ENCODE measurements around the gene AEBP1.

AEBP1 gene

DNA sequence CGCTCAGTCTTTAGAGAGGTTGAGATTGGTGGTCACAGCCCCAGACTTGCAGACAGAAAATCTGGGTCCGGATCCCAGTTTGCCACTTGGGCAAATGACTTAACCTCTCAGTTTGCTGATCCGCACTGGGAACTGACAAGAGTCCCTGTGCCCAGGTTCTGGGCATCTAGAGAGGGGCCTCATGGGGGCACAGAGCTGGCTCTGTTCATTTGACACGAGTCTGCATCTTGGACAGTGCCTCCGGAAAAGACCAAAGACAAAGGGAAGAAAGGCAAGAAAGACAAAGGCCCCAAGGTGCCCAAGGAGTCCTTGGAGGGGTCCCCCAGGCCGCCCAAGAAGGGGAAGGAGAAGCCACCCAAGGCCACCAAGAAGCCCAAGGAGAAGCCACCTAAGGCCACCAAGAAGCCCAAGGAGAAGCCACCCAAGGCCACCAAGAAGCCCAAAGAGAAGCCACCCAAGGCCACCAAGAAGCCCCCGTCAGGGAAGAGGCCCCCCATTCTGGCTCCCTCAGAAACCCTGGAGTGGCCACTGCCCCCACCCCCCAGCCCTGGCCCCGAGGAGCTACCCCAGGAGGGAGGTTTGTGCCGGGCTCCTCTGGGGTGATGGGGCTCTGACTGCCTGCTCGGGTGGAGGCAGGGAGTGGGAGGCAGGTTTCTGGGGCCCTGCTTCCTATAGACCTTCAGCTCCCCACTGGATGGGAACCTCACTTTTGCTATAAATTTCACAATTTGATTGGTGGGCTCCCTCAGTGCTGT lies 2.3 kb downstream of the AEBP1 start:
- DNase-seq: no peak

DNA sequence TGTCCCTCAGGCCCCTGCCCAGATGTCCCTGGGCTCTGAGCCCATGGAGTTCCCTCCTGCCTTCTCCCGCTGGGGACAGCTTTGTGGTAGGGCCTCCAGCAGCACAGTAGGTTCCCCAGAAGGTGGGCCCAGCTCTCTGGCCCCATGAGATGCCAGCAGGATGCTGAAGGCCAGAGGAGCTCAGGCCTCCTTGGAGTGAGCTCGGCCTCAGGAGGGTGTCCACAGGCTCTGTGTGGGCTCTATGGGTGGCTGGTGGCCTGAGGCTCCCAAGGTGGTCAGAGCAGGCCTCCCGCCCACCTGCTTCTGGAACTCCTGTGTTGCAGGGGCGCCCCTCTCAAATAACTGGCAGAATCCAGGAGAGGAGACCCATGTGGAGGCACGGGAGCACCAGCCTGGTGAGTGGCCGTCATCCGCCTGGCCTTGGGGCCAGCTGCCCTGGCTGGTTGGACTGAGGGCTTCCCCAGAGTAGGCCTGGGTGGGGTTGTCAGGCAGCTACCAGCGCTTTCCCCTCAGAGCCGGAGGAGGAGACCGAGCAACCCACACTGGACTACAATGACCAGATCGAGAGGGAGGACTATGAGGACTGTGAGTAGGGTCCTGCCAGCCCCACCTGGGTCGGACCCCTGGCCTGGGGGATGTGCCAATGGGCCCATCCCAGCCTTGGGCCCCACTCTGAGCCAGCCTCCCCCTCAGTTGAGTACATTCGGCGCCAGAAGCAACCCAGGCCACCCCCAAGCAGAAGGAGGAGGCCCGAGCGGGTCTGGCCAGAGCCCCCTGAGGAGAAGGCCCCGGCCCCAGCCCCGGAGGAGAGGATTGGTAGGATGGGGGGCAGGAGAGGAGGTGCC lies 3.2 kb downstream of the AEBP1 start:
- DNase-seq: no peak

DNA sequence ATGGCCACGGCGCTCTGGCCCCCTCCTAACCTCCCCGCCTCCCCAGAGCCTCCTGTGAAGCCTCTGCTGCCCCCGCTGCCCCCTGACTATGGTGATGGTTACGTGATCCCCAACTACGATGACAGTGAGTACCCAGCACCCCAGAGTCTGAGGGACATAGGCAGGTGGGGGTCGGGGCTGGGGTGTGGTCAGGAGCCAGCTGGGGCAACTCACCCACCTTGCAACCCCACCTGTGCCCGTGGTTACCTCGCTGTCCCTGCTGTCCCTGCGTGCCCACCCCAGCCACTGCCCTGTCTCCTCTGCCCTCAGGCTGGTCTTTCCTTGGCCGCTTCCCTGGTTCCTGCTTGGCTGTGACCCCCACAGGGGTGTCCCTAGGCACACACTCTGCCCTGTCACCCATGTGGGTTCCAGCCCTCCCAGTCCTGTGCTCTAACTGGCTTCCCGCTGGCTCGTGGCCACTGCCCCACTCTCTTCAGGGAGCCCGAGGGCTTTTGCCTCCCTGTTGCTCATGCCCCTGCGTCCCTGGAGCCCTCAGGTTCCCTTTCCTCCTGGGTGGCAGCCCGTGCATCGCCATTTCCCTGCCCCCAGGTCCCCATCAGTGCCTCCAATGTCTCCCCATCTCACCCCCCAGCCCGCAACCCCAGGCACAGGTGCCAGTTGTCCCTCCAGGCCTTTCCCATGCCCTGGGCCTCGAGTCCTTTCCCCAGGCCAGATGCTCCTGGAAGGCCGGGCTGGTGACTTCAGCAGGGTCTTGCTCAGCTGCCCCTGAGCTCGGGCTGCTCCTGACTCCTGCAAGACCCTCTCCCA lies 4.0 kb downstream of the AEBP1 start:
- DNase-seq: no peak

DNA sequence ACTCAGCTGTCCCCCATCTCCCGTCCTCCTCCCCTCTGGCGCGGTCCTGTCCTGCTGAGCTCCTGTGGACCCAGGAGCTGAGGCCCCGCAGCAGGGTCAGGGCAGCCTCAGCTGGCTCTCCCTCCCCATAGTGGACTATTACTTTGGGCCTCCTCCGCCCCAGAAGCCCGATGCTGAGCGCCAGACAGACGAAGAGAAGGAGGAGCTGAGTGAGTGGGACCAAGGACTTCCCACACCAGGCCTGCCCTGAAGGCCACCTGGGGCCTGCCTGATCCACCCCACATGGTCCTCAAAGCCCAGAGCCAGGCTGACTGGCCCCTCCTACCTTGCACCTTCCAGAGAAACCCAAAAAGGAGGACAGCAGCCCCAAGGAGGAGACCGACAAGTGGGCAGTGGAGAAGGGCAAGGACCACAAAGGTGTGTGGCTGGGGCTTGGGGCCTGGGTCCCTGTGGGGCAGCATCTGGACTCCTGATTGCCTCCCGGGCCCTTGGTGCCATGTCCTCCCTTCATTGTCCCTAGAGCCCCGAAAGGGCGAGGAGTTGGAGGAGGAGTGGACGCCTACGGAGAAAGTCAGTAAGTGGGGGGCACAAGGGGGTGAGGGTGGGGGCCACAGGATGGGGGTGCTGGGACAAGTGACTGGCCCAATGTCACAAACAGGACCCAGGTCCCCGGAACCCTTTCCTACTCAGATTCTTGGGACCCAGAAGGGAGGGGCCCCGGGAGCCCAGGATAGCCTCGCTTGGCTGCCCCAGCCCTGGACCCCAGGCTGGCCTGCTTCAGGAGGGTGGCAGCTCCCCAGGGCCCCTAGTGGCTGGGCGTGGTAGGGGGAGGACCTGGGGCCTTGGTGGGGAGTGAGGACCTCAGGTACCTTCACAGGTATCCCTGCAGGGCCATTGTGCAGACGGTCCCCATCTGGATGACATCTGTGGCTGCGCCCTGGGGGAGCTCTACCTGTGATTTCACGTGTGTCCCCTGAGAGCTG lies 4.9 kb downstream of the AEBP1 start:
- no peak for DNase-seq

DNA sequence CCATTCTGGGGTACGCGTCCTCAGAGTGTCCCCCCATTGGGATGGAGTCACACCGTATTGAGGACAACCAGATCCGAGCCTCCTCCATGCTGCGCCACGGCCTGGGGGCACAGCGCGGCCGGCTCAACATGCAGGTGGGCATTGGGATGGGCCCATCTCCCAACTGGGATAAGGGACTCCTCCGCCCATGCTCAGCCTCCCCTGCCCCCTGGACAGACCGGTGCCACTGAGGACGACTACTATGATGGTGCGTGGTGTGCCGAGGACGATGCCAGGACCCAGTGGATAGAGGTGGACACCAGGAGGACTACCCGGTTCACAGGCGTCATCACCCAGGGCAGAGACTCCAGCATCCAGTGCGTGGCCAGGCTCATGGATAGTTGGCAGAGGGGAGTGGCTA lies 5.8 kb downstream of the AEBP1 start:
- no peak for DNase-seq

DNA sequence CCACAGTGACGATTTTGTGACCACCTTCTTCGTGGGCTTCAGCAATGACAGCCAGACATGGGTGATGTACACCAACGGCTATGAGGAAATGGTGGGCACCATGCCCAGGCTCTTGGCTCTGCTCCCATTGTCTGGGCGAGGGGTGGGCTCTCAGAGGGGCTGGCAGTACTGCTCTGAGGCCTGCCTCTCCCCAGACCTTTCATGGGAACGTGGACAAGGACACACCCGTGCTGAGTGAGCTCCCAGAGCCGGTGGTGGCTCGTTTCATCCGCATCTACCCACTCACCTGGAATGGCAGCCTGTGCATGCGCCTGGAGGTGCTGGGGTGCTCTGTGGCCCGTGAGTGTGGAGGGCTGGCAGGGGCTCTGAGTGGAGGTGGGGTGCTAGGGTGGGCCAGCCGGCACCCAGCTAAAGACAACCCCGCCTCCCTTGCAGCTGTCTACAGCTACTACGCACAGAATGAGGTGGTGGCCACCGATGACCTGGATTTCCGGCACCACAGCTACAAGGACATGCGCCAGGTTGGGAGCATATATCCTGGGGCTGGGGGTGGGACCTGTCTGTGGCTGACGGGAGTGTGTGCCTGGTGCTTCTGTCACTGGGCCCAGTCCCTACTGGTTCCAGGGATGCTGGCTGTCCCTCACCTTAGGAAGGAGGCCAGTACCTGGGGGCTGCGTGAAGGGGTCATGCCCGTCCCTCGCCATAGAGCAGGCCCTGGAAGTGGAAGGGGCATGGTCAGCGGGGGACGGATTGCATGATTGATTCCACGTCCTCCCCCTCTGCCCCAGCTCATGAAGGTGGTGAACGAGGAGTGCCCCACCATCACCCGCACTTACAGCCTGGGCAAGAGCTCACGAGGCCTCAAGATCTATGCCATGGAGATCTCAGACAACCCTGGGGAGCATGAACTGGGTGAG lies 6.8 kb downstream of the AEBP1 start:
- DNase-seq: no peak

DNA sequence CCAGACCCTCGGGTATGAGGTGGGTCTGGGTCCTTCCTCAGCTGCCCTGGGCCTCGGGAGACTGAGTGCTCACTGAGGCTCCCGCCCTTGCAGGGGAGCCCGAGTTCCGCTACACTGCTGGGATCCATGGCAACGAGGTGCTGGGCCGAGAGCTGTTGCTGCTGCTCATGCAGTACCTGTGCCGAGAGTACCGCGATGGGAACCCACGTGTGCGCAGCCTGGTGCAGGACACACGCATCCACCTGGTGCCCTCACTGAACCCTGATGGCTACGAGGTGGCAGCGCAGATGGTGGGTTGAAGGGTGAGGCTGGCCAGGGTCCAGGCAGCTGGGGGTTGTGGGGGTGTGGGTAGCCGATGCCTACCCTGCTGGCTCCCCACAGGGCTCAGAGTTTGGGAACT lies 7.6 kb downstream of the AEBP1 start:
- no peak for DNase-seq

DNA sequence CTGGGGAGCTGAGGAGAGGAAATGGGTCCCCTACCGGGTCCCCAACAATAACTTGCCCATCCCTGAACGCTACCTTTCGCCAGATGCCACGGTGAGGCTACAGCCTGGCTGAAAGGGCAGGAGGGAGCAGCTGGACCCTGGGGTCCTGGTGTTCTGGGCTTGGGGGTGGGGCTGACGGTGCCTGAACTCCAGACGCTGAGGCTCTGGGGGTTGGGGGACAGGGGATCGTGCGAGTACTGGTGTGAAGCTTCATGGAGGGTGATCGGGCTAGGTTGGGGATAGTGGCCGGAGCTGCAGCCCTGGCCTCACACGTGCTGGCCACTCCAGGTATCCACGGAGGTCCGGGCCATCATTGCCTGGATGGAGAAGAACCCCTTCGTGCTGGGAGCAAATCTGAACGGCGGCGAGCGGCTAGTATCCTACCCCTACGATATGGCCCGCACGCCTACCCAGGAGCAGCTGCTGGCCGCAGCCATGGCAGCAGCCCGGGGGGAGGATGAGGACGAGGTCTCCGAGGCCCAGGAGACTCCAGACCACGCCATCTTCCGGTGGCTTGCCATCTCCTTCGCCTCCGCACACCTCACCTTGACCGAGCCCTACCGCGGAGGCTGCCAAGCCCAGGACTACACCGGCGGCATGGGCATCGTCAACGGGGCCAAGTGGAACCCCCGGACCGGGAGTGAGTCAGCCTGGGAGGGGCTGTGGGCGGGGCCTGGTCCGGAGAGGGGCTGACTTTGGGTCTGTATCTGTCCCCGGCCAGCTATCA lies 8.3 kb downstream of the AEBP1 start:
- DNase-seq: no peak

DNA sequence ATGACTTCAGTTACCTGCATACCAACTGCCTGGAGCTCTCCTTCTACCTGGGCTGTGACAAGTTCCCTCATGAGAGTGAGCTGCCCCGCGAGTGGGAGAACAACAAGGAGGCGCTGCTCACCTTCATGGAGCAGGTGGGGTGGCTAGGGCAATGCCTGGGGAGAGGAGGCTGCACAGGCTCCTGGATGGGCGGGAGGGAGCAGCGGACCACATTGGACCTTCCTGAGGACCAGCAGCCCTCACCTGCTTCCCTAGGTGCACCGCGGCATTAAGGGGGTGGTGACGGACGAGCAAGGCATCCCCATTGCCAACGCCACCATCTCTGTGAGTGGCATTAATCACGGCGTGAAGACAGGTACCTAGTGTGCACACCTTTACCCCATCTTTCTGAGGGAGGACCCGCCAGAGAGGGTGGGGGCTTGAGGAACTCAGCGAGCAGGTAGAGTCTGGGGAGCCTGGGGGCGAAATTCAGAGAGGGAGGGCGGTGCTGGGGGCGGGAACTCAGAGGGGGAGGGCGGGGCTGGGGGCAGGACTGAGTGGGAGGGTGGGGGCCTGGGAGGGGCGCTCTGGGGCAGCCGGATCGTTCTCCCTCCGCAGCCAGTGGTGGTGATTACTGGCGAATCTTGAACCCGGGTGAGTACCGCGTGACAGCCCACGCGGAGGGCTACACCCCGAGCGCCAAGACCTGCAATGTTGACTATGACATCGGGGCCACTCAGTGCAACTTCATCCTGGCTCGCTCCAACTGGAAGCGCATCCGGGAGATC lies 9.0 kb downstream of the AEBP1 start:
- no peak for DNase-seq

DNA sequence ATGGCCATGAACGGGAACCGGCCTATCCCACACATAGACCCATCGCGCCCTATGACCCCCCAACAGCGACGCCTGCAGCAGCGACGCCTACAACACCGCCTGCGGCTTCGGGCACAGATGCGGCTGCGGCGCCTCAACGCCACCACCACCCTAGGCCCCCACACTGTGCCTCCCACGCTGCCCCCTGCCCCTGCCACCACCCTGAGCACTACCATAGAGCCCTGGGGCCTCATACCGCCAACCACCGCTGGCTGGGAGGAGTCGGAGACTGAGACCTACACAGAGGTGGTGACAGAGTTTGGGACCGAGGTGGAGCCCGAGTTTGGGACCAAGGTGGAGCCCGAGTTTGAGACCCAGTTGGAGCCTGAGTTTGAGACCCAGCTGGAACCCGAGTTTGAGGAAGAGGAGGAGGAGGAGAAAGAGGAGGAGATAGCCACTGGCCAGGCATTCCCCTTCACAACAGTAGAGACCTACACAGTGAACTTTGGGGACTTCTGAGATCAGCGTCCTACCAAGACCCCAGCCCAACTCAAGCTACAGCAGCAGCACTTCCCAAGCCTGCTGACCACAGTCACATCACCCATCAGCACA lies 9.7 kb downstream of the AEBP1 start:
- no peak for DNase-seq

DNA sequence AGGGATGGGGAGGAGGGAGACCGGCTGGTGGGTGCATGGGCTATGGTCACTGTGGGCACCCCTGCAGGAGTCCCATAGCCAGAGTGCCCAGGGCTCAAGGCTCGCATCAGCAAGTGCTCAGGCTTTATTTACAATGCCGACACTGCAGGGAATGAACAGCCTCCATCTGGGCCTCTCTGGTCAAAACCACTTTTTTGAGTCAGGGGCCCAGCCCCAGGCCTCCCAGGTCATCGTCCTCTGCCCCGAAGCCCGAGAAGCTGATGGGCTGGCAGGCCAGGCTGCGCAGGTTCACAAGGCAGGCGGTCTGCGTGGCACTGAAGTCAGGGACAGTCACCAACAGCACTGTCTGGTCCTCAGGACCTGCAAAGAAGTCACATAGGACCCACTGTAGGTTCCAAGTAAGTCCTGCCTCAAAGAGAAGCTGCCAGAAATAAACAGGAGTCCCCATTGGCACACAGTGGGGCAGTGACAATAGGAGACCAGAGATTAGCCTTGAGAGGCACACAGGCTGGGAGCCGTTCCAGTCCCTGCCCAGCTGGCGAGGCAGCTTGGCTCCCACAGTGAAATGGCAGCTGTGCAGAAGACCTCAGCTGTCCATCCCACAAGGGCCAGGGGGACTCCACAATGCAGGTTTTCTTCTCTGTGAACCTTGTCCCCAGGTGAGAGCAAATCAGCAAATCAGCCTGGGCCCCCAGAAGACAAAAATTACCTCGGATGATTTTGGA lies 10.6 kb downstream of the AEBP1 start:
- no peak for DNase-seq

DNA sequence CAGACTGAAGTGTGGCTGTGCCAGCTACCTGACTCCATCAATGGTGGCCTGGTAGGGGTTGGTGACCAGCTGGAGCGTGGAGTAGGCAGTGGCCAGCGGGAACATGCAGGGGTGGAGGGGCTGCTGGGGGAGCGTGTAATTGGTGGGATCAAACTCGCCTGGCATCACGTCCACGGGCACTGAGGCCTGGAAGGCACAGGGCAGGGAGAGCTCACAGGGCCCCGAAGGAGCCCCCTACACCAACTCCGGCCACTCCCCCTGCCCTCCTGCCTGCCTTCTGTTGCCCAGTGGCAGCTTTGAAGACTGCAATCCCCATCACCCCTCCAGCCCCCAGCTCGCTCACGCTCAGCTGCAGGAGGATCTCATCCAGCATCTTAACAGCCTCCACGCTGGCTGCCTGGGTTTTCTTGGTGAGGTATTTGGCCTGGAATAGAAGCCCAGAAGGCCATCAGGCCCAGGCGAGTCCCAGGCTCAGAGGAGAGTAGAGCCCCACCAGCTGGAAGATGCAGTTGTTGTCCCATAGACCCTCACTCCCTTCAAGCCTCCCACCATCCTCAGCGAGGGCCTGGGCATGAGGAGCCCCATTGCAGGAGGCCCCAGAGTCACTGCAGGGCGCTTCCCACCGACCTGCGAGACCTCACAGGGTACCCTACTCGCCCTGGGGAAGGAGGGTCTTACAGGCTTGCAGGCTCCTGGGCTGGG lies 12.1 kb downstream of the AEBP1 start:
- no peak for DNase-seq

DNA sequence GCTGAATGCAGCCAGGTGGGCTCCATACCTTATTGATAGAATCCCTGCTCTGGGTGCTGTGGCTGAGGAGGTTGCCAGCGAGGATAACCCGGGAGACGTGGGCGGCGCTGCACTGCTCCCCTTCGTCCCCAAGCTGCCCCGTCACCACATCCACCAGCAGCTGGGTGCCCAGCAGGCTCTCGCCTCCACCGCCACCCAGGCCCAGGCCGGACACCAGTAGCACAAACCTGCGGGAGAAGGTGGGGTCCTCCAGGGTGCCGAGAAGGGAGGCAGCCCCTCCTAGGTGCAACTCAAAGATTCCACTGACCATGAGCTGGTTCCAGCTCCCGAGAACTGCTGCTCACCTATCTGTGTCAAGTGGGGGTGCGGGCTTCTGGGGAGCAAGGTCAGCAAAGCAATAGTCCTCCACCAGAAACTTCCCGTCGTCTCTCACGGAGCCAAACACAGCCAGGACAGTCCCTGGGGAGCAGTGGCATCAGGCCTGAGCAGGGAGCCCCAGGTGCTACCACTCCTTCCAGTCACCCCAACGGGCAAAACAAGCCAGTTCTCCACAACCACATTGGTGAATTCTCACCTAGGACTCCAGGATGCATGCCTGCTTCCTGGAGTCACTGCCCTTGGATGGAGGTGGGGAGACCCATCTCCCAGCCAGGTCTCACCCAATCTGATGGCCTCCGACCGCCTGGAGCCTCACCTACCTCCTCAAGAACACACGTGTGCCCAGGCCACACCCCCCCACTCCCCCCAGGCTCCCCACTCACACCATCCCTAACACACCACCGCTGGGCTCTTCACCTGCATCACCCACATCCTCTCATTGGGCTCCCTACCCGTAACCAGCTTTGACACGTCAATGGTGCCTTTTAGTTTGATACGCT lies 12.9 kb downstream of the AEBP1 start:
- DNase-seq: no peak

DNA sequence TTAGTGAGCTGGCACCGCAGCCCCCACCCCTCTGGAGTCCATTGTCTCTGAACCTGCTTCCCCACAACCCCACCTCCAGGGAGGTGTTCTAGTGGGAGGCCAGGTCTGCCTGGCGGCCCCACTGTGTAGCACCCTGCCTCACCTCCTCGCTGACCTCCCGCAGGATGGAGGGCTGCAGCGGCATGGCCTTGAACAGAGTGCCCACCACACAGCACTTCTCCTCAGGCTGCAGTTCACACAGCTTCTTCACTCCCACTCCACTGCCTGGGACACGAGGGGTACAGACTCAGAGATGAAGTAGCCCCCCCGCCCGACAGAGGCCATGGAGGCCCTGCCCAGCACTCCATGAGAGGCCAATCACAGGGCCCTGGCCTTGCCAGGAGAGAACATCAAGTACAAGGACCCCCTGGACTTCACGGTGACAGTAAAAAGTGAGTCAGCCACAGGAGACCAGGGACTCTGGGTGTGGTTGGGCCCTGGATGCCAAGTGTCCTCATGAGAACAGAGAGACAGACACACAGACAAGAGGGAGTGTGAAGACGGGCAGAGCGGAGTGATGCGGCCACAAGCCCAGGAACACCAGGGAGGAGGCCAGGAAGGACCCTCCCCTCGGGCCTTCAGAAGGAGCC lies 13.8 kb downstream of the AEBP1 start:
- no peak for DNase-seq

DNA sequence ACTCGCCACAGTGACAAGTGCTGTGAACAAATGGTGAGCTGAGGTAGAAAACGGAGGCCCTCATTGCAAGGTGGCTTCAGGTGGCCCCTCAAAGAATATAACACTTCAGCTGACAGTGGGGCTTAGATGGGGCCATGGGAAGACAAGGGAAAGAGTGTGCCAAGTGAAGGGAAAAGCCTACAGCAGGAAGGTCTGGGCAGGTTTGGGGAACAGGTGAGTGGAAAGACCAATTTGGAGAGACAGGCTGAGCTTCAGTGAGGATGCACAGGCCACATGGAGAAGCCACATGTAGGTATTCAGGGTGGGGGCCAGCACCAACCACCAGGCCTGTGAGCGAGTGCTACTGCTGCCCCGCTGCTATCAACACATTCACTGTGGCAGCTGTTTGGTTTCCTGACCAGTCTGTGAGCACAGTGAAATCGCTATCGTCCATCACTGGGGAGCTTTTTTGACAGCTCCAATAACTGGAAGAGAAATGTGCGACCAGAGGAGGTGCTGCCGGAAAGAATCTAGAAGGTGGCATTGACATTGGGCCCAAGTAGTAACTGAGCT lies 15.8 kb downstream of the AEBP1 start:
- DNase-seq: no peak

DNA sequence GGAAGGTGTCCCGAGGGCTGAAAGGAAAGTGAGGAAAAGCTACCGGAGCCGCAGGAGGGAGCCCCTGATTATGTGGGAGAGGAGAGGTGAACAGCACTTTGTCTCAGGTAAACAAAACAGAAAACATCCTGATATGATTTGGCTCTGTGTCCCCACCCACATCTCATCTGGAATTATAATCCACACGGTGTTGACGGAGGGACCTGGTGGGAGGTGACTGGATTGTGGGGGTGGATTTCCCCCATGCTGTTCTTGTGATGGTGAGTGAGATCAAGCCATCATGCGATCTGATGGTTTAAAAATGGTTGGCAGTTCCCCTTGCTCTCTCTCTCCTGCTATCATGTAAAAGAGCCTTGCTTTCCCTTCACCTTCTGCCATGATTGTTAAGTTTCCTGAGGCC lies 16.2 kb downstream of the AEBP1 start:
- no peak for DNase-seq
